Activated CD4-positive, alpha-beta T cell treated with anti-CD3 and anti-CD28 coated beads, Interleukin-2, Interleukin-4, amounts not matched to agents 100 ng/mL and 50 ng/mL, durations not matched to agents 16 hours and 8 hours (primary cell): ENCODE results near the gene FGD5.

Source experiments
- DNase-seq: peaks from one replicate; pipeline ENCODE4 v3.0.0-alpha.2; 2020; ENCODE audit warnings: low spot score

The FGD5 gene

DNA sequence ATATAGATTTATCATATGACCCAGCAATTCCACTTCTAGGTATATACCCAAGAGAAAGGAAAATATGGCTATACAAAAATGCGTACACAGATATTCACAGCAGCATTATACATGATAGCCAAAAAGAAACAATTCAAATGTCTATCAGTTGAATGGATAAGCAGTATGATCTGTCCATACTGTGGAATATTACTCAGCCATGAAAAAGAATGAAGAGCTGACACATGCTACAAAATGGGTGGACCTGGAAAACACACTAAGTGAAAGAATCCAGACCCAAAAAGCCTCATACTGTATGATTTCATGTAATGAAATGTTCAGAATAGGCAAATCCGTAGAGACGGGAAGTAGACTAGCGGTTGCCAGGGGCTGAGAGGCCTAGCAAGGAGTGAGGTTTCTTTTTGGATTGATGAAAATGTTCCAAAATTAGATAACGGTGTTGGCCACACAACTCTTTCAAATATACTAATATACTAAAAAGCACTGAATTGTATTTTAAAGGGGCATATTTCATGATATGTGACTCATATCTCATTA lies 33.4 kb downstream of the FGD5 start:
- DNase-seq, result no peak

DNA sequence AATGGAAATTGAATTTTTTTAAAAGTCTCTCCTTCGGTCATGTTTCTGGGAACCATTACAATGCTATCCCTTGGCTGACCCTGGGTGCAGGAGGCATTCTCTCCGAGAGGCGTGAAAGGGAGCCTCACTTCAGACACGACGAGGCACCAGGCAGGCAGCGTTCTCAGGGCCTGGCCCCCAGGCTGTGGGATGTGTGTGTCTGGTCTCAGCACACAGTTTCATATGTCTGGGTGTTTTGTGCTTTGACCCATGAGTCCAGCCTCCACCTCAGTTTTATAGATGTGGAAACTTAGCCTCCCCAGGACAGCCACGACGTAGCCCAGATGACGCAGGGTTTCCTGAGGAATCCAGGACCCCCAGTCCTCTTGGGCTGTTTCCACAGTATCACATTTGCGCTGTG lies 34.0 kb downstream of the FGD5 start:
- no peak for DNase-seq

DNA sequence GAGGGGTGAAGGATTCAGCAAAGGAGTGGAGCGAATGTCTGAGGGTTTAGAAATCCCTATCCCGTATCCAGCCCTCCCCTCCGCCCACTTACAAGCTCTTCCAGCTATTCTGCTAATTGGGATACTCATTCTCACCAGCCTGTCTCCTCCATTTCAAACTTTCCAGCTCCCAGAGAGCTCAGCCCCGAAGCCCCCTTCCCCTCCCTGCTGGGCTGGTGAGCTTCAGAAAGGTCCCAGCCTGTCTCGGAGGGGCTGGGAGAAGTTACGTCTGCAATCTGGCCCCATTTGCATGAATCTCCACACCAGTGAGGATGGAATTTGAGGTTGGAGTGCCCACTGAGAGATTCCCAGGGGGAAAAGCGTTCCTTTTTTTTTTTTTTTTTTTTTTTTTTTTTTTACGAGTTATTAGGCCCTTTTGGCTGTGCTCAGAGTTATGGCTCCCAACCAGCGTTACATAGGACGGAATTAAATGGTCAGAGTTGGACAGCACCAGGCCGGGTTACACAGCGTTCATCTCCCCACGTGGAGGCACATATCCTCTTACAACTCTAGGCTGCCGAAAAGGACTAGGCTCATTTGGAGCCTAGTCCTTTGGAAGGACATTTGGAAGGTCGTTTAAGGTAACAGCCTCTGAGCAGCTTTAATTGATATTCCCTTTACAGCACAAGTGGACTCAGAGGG lies 34.6 kb downstream of the FGD5 start:
- no peak for DNase-seq

DNA sequence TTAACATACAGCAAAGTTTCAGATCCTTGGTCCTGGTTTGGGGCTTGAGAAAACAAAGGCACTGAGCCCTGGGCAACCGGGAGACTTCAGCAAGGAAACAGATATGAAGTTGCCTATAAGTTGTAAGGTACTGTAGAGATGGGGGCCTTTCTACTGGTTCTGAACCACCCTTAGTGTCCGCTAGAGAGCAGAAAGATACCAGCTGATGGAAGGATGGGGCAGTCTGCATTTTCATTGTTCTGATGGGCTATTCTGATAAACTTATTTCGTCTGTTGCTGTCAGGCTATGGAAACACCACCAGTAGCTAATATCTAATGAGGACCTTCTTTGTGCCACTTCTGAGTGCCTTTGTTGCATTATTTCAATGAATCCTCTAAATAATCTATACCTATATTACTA lies 38.7 kb downstream of the FGD5 start:
- DNase-seq, result no peak

DNA sequence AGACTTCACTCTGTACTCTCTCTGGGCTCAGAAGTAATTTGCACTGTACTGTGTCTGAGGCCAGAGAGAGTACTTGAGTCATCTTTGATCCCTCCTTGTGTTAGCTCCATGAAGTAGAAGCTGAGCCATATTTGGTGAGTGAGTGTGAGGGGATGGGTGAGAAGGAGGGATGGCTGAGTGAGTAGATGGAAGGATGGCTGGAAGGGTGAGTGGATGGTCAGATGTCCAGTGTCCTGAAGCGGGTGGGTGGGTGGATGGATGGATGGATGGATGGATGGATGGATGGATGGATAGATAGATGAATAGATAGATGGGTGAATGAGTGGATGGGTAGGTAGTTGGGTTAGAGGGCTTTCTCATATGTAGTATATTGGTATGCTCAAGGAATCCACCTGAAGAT lies 39.3 kb downstream of the FGD5 start:
- no peak for DNase-seq

DNA sequence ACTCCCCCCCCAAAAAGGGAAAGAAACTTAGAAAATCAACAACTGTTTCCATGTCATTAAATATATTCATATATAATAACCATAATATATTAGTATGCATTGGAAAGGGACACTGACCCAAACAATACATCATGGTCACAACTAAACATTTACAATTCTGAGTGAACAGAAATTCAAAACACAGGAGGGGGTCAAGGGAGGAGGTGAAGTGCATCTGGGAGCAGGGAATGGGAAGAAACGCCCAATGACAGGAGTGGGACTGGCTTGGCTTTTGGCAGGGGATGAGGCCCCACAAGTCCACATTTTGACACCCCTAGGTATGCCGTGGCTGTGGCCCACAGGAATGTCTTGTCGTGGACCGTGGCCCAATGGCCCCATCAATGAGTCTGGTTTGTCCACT lies 41.1 kb downstream of the FGD5 start:
- no peak for DNase-seq

DNA sequence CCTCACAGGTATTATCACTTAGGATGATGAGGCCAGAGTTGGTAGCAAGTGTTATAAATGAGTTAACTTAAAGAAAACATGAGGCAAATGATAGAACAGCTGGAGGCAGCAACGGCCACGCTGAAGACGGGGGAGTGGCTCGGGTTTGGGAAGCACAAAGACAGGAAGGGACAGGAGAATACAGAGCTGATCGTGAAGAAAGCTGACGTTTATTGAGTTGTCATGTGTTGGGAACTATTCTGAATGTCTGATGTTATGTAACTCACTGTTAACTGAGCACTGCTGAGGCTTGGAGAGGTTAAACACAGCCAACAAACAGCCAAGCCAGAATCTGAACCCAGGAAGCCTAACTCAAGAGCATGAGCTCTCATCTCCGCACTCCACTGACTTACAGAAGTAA lies 42.3 kb downstream of the FGD5 start:
- no peak for DNase-seq

DNA sequence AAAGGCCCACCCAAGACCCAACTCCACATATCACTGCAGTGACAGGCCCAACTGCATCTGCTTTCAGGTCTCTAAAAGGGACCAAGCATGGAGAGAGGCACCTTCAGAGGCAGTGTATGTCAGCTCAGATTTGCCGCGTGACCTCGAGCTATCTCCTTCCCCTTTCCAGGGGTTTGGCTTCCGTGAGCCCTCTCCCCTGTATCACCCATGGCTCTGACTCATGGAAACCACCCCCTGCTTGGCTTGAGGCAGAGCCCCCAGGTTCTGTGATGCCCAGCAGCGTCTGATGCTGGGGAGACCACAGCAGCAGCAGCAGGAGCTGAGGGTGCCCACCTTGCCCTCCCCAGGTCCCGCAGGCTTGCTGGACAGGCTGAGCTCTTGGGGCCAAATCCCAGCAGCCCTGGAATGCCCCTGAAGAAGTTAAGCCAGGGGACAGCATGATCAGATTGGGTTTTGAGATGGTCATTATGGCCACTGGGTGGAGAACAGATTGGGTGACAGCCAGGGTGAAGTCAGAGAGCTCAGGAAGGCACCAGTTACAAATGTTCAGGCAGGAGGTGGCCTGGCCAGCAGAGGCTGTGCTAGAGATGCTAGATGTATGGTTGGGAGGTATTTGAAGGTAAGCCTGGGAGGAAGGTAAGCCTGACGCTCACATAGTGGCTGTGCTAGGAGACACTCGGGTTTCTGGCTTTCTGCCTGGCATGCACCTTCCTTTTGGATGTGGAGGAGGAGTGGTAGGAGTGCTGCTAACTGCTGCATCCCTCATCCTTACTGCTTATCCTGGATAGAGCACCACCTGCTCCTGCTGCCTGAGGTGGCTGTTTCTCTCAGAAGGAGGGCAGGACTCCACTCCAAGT lies 42.9 kb downstream of the FGD5 start:
- no peak for DNase-seq

DNA sequence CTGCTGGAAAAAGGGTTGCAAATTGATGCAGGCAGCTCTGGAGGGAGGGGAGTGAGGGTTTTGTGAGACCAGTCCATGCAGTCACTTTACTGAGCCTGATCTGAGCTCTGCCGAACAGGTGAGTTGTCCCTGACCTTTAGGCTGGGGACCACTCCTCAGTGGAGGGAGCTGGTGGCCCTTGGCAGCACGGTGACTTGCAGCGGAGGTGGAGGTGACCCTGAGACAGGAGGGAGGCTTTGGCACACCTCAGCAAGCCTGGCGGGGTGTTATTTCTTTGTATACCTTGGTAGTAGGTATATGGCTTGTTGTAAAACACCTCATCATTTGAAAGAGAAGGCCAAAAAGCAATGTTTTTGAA lies 43.5 kb downstream of the FGD5 start:
- no peak for DNase-seq

DNA sequence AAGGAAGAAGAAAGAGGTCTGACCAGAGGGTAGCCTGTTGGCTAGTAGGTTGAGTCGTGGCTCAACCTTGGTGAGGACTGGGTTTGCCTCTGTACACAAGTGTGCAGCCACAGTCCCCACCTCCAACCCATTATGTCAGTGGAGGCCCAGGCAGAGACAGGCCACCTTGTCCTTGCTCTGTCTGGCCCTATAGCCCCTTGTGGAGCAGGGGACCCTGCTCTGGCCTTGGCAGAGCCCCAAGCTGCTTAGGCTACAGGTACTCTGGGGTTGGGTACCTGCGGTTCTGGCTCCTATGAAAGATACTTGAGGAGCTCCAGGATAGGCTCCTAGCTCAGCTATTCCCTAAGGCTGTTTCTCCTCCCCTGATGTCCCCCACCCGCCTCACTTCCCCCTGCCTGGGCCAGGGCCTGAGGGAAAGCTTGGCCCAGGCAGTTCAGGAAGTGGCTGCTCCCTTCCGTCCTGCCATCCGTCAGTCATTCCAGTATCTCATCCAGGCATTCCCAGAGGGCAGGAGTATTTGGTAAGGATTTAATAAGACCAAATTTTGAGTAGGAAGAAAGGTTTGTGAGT lies 44.0 kb downstream of the FGD5 start:
- no peak for DNase-seq

DNA sequence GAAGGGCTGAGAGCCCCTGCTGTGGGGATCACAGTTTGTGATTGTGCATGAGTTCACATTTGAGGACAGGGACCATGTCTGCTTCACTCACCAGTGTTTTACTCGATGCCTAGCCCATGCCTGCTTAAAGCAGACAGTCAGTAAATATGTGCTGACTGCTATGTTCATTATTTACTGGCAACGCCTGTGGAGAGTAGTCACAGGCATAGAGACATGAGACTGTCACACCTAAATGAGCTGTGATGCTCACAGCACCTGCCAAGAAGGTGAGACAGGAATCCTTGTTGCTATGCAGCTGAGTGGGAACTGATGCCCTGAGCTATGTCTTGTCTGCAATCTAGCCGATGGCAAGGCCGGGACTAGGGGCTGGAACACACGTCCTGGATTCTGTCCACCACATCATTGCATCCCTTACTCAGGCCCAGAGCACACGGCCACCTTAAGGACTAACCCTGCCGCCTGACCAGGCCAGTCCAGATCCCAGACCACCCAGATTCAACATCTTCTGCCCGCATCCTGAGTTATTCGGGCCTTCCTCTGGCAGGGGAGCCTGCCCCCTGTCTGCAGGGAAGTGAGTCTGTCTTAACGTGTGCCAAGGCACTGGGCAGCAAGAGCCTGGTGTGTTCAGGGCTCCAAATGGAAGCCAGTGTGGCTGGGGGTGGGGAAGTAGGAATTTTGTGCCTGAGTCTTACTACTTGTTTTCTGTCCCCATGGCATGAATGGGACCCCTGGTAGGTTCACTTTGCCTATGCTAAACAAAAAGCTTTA lies 44.8 kb downstream of the FGD5 start:
- no peak for DNase-seq

DNA sequence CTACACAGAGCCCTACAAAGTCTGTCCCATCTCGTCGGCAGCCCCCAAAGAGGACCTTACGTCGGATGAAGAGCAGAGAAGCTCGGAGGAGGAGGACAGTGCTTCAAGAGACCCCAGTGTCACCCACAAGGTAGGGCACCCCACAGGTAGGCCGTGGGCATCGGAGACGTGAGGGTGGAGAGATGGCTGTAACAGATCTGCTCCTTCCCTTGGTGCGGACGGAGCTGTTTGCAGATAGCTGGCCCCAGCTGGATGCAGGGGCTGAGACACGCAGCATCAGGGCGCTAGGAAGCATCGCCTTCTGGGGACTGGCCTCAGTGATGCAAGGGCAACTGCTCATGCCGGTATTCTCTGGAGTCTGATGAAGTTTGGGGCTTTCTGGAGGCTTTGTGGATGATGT lies 45.4 kb downstream of the FGD5 start:
- no peak for DNase-seq

DNA sequence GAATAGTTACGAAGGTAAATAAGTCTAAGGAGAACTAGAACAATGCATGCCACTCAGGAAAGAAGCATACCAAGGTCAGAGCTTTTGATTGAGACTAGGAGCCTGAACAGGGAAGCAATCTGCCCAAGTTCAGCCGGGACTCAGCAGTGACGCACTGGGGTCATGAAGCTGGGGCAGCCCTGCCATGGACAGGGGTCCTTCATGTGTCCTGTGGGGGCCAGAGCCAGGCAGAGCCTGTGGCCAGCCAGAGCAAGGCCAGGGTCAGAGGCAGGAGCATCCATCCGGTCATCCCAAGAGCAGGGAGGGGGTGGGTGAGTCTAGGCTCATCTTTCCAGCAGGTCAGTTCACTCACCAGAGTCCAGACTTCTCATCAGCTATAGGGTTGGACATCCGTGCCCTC lies 47.9 kb downstream of the FGD5 start:
- DNase-seq, result no peak

DNA sequence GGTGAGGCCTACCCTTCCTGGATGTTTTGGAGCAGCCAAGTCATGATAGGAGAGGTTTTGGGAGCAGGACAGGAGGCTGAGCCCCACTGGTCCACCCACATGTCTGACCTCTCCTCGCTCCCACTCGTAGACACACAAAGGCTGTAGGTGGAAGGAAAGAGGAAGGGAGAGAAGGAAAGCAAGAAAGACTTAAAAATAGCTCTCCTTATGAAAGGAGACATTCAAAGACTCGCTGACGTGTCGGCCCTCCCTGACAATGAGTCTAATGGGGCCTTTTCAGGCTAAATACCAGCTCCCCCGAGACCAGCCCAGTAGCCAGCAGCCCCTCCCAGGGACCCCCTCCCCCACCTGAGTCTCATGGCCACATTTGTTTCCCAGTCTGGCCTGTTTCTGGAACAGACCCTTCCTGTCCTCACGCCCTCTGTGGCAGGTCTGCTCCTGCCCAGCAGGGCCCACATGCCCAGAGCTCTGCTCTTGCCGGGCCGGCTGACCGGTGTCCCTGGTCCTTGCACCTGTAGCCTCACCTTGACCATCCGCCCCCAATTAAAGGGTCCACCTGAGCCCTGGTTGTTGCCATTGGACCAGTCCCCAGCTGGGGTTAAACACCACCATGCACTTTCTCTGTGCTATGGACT lies 49.3 kb downstream of the FGD5 start:
- DNase-seq, result no peak

DNA sequence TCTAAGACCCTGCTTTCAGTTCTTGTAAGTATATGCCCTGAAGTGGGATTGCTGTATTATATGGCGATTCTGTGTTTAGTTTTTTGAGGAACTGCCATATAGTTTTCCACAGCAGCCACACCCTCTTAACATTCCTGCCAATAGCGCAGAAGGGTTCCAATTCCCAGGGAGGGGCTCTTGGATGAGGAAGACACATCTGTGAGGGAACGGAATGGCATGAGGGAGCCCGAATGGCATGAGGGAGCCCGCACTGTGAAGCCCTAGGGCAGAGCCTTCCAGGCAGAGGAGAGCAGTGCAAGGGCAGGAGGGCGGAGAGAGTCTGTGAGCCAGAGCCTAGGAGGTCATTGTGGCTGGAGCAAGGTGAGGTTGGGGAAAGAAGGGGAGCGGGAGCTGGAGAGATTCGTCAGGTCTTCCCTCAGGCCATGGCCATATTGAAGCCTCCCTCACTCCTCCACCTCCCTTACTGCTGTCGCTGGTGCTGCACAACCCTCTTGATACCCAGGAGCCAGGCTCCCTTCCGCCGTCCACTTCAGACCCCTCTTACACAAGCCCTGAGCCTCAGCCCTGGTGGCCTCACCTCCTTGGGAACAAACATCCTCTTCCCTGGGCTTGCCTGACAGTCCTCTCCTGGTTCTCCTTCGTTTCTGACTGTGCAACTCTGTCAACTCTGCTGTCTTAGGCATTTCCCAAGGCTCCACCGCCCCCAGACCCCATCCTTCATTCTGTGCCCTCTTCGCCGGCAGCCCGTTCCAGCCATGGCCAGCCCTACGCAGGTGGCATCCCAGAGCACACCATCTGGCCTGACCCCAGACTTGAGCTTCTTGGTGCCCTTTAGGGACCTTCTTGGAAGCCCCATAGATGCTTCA lies 51.4 kb downstream of the FGD5 start:
- no peak for DNase-seq

DNA sequence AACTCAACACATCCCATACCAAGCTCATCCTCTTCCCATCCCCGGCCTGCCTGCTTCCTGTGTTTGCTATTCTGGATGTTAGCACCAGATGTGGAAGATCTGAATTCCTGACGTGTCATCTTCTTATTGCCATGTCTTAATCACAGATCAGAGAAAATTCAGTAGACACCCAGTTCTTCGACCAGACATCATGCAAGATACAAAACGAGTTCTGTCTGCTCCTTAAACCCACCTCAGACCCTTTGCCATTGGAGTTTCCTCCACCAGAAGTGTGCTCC lies 52.0 kb downstream of the FGD5 start:
- no peak for DNase-seq

DNA sequence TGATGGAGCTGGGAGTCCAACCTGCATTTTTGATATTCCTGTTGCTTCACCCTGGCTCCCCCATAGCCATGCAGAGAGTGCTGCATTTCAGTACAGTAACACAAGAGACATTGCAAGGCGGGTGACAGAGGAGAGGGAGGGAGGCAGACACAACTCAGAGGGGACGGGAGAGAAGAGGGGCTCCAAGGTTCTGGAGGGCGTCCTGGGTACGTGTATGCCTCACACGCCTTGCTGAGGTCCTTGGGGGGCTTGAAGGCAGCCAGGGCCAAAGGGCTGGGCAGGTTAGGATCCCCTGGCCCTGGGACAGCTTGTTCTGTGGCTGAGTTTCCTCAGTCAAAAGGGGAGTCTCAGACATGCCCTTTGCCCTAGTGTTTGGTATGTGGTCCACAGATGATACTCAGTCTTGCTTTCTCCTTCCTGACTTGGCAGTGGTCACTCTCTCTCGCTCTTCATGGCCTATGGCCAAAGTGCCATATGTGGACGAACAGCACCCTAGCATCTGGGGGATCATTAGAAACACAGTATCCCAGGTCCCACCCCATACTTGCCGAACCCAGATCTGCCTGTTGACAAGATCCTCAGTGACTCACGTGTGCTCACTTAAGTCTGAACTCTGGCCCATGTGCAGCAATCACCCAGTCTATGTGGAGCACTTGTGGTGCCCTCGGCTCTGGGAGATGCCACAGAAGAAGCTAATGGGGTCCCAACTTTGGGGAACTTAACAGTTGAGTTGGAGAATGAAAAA lies 52.9 kb downstream of the FGD5 start:
- DNase-seq, result no peak

DNA sequence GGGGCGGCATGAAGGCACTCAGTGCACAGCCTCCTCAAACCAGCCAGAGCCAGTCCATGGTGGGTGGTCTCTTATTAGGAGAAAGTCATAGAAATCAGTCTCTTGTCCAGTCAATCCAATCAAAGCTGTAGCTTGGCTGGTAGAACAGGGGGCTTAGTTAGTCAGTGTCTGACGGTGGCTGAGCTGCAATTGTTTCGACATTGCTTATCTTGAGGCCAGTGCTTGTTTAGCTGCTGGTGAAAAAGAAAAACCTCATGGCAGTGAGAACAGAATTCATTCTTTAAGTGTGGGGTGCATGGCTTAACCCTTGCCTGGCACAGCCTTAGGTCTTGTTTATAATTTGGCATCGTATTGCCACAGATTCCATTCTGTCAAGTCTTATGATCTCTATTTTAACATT lies 53.9 kb downstream of the FGD5 start:
- no peak for DNase-seq

DNA sequence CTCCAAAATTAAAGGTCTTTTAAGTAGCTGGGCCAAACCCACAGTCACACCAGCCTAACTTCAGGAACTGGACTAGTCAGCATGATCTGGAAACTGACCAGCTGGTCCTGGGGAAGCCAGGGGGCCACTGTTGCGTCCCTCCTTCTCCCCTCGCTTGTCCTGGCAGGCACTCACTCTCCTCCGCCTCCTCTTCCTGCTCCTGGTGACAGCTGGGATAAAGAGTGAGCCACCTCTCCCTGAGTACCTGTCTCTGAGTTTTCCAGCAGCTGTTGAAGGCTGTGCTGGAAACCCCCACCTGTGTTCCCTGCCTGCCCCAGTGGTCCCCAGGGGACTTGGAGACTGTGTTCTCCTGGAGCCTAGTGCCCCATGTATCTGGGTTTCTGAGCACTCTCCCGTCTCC lies 56.0 kb downstream of the FGD5 start:
- no peak for DNase-seq

DNA sequence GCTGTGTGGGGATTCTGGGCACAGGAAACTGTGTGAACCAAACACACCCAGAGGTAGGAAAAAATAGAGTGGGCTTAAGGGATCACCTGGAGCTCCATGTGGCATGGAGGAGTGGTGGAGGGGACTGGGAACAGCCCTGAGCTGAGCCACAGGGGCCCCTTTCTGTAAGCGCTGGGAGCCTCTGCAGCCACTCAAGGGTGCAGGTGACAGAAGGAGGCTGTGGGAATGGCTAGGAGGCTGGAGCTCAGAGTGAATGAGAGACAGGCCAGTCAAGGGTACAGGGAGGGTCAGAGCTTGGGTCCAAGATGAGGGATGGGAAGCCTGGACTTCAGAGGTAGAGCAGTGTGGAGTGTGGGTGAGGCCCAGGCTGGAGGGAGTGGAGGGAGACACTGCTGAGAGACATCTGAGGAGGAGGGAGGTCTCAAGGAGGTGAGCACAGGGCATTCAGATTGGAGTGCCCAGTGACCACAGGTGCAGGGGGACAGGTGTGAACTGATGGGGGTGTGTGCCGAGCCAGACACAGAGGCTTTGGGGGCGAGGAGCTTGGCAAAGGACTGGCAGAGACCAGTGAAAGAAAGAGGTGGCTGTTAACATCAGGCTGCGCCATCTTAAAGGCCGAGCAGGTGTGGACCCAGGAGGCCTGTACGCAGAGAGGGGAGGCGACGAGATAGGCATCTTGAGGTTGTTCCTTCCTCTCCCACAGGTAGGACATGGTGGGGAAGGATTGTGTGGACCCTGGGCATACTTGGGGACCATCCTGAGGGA lies 56.8 kb downstream of the FGD5 start:
- no peak for DNase-seq
